Tibial artery (tissue), 4 donors: Measurements from ENCODE around the gene CYSRT1.

Source experiments
- DNase-seq, 2 donors: peaks; one replicate each; pipeline ENCODE4 v3.0.0-alpha.2; 2019
- H3K27ac ChIP-seq, 2 donors: fragments of 200-600 bp; sonication (generic) in 1 of 2; 1 replicate in 1 of 2; 2 replicates in 1 of 2; pipeline ENCODE4 v1.5.1; 2018 to 2019; ENCODE audit warnings: mild to moderate bottlenecking in 1 of 2
- H3K27me3 ChIP-seq, 2 donors: fragments of 200-600 bp; sonication (generic) in 1 of 2; one replicate each; pipeline versions ENCODE4 v1.5.1 to v1.6.0; 2016 to 2019
- H3K36me3 ChIP-seq, 3 donors: fragments of 200-600 bp; sonication (generic) in 2 of 3; one replicate each; pipeline ENCODE4 v1.5.1; 2016 to 2019; ENCODE audit warnings: mild to moderate bottlenecking in 2 of 3
- H3K4me1 ChIP-seq, 4 donors: fragments of 200-600 bp; sonication (generic) in 2 of 4; 1 replicate in 3 of 4; 2 replicates in 1 of 4; pipeline ENCODE4 v1.5.1; 2016 to 2019
- H3K4me3 ChIP-seq, 2 donors: fragments of 200-600 bp; sonication (generic) in 1 of 2; 1 replicate in 1 of 2; 2 replicates in 1 of 2; pipeline ENCODE4 v1.5.1; 2018 to 2019; ENCODE audit warnings: mild to moderate bottlenecking in 2 of 2
- H3K9me3 ChIP-seq, 3 donors: fragments of 200-600 bp; sonication (generic) in 1 of 3; one replicate each; pipeline ENCODE4 v1.5.1; 2016 to 2019
- intact Hi-C: fragments of 100-400 bp; cut with DNase I; formaldehyde crosslinking; loops from one replicate; pipeline ENCODE4 v1.15.0; 2023; ENCODE audit warnings: low total_unique reads
- TF ChIP-seq, protein P1 (sequence below), 2 experiments: fragments of 200-600 bp in 1 of 2; fragments of 450-650 bp in 1 of 2; IDR thresholded peaks; one replicate each; pipeline ENCODE4 v1.5.1; 2017 to 2019; ENCODE audit warnings: antibody characterized with exemption in 2 of 2, mild to moderate bottlenecking in 1 of 2, moderate library complexity in 1 of 2

The CYSRT1 gene

GRCh38 chr9:137200311-137201204 is 24.4 kb upstream of the CYSRT1 start, which contains the start of gene TPRN:
TSS of gene TPRN (minus strand) at chr9:137200741. CDS start at chr9:137200711, 30 bp downstream.
- Histone ChIP-seq H3K36me3 (no peaks in the 10 kb centered on the region), H3K9me3 (no peaks in the 10 kb centered on the region), H3K4me3 (peak within 1 kb of the TSS; percentile 57 to 62), H3K27ac (peak within 1 kb of the TSS; percentile 73 to 86), H3K27me3 (no peaks in the 10 kb centered on the region), H3K4me1 (peaks cover 4 to 77% (median 55%) of the 10 kb centered on the region in 4 donors)
- intact Hi-C loops = no loop called here
- TF ChIP-seq, protein P1, sequence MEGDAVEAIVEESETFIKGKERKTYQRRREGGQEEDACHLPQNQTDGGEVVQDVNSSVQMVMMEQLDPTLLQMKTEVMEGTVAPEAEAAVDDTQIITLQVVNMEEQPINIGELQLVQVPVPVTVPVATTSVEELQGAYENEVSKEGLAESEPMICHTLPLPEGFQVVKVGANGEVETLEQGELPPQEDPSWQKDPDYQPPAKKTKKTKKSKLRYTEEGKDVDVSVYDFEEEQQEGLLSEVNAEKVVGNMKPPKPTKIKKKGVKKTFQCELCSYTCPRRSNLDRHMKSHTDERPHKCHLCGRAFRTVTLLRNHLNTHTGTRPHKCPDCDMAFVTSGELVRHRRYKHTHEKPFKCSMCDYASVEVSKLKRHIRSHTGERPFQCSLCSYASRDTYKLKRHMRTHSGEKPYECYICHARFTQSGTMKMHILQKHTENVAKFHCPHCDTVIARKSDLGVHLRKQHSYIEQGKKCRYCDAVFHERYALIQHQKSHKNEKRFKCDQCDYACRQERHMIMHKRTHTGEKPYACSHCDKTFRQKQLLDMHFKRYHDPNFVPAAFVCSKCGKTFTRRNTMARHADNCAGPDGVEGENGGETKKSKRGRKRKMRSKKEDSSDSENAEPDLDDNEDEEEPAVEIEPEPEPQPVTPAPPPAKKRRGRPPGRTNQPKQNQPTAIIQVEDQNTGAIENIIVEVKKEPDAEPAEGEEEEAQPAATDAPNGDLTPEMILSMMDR (IDR thresholded peaks at IDR 0.05) = peak in 1 of 2 experiments; percentile 16
- DNase-seq = peak; percentile 100

GRCh38 chr9:137201205-137201868 is 23.6 kb upstream of the CYSRT1 start:
- H3K4me1 ChIP-seq = peaks cover 4 to 78% (median 59%) of the 10 kb centered on the region in 4 donors

GRCh38 chr9:137202966-137203365 is 22.0 kb upstream of the CYSRT1 start:
- peaks cover 4 to 76% (median 62%) of the 10 kb centered on the region in 4 donors for H3K4me1 ChIP-seq
- no peak for DNase-seq
- H3K27me3 ChIP-seq = no peaks in the 10 kb centered on the region
- TF ChIP-seq, protein P1 (IDR thresholded peaks at IDR 0.05) = no peak
- intact Hi-C loops = no loop called here
- H3K36me3 ChIP-seq = peaks cover 0 to 4% (median 0%) of the 10 kb centered on the region in 3 donors
- H3K27ac ChIP-seq = no peak overlapping the region
- H3K4me3 ChIP-seq = no peak overlapping the region
- H3K9me3 ChIP-seq = no peaks in the 10 kb centered on the region

More at GRCh38 chr9:137201205-137201868, 23.6 kb upstream of the CYSRT1 start:
- intact Hi-C loops = no loop called here
- H3K27ac ChIP-seq = peak overlapping the region; percentile 73 to 86
- H3K36me3 ChIP-seq = no peaks in the 10 kb centered on the region
- peak overlapping the region; percentile 57 to 62 for H3K4me3 ChIP-seq
- no peak for DNase-seq
- H3K27me3 ChIP-seq = no peaks in the 10 kb centered on the region
- TF ChIP-seq, protein P1 (IDR thresholded peaks at IDR 0.05) = no peak
- H3K9me3 ChIP-seq = no peaks in the 10 kb centered on the region

DNA sequence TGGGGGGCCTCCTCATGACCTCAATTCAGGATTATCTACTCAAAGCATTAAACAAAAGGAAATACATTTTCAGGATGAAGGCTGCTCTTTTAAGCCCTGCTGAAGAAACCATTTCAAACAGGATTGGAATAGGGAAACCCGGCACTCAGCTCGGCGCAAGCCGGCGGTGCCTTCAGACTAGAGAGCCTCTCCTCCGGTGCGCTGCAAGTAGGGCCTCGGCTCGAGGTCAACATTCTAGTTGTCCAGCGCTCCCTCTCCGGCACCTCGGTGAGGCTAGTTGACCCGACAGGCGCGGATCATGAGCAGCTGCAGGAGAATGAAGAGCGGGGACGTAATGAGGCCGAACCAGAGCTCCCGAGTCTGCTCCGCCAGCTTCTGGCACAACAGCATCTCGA is 20.2 kb upstream of the CYSRT1 start:
- Histone ChIP-seq H3K36me3 (peaks cover 0 to 14% (median 0%) of the 10 kb centered on the region in 3 donors), H3K27me3 (no peaks in the 10 kb centered on the region), H3K4me3 (peak overlapping the region; percentile 97), H3K27ac (peak overlapping the region; percentile 82 to 89), H3K9me3 (no peaks in the 10 kb centered on the region), H3K4me1 (peaks cover 0 to 59% (median 45%) of the 10 kb centered on the region in 4 donors)
- intact Hi-C loops = no loop called here
- DNase-seq = no peak
- TF ChIP-seq, protein P1 (IDR thresholded peaks at IDR 0.05) = no peak

- Histone ChIP-seq H3K9me3 (no peaks in the 10 kb centered on the region), H3K4me1 (peaks cover 0 to 57% (median 44%) of the 10 kb centered on the region in 4 donors), H3K36me3 (peaks cover 0 to 20% (median 0%) of the 10 kb centered on the region in 3 donors), H3K27ac (peak within 1 kb of the TSS; percentile 82 to 89), H3K4me3 (peak within 1 kb of the TSS; percentile 97), H3K27me3 (no peaks in the 10 kb centered on the region)
- TF ChIP-seq, protein P1 (IDR thresholded peaks at IDR 0.05) = no peak
- intact Hi-C loops = no loop called here
- DNase-seq = peak; percentile 86 to 93
These were observed 19.6 kb upstream of the CYSRT1 start, which contains the start of the genes NDOR1 and TMEM203 for GRCh38 chr9:137205126-137206069. TSS of gene NDOR1 (plus strand) at chr9:137205700. CDS start at chr9:137205778, 78 bp downstream. TSS of gene TMEM203 (minus strand) at chr9:137205648. CDS start at chr9:137205414, 234 bp downstream.
